GM21825 (cell line): ENCODE measurements around the gene UCHL1.
A peak's percentile ranks its signal among the peaks of the same experiment; 100 is the strongest.

ENCODE experiments used
- ATAC-seq: cut with Tn5 transposase; IDR thresholded peaks from one replicate; pipeline ENCODE4 v1.9.1; 2021; ENCODE audit warnings: mild to moderate bottlenecking, moderate library complexity; ENCODE audit not compliant: unreplicated experiment

UCHL1 gene

DNA sequence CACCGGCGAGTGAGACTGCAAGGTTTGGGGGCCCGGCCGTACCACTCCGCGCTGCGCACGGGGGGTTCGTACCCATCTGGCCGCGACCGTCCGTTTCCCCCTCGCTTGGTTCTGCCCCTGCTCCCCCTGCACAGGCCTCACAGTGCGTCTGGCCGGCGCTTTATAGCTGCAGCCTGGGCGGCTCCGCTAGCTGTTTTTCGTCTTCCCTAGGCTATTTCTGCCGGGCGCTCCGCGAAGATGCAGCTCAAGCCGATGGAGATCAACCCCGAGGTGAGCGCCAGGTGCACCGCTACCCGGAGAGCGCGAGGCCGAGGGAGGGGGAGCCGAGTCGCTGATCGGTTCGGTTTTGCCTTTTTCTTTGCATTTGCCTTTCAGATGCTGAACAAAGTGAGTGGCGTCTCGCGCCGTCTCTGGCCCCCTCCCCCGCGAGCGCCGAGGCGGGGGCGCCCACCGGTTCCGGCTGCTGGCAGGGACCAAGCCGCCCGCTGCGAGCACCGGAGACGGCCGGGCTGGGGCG lies at the start of gene UCHL1:
Gene UCHL1, plus strand, starts transcription at position 189 of the 517 bp plus-strand sequence. Its CDS starts 49 bp downstream, at position 238.
- no peak for ATAC-seq

DNA sequence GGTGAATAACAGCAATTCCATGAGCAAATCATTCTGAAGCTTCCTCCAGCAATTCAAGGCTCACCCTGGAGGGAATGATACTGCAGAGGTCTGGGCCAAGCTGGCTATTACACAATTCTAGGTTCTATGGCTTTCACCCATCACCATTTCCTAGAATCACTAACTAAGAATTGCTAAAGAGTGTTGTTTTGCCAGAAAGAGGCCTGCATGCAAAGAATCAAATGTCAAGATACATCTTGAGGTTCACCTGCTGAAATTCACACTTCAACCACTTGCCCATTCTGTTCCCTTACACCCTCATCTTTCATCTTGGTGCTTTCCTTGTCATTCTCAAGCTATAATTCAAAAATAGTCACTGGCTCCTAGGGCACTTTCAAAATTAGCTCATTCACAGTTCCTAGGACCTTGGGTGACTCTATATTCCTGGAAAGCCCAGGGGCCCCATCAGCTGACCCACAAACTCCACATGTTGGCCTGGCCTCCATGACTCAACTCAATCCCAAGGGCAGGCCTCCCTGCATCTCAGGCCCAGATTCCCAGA lies 49.4 kb upstream of the UCHL1 start:
- no peak for ATAC-seq

DNA sequence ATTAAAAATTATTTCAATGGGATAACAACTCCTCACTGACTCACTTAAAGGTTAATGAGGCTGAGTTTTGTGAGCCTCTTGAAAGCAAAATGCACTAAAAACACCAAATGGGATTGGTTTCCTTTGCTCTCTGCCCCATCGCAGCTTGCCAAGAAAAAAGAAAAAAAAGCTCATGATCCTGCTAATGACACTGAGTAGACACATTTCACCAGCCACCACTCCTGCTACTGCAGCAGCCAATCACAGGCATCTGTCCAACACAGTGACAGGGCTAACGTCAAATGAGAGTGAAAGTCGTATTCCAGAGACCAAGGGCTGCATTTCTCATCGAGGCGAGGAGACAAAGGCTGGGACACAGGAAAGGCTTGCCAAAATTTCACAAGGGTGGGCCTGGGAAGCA lies 47.5 kb upstream of the UCHL1 start:
- ATAC-seq = no peak

DNA sequence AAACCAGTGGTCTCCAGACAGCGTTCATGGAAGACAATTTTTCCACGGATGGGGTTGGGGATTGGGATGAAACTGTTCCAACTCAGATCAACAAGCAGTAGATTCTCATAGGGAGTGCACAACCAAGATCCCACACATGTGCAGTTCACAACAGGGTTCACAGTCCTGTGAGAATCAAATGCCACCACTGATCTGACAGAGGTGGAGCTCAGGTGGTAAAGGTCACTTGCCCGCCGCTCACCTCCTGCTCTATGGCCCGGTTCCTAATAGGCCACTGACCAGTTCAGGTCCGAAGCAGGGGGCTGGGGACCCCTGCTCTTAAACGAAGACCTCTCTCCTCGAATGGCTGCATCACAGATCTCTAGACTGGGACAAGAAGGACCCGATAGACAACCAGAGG lies 46.8 kb upstream of the UCHL1 start:
- ATAC-seq = no peak

DNA sequence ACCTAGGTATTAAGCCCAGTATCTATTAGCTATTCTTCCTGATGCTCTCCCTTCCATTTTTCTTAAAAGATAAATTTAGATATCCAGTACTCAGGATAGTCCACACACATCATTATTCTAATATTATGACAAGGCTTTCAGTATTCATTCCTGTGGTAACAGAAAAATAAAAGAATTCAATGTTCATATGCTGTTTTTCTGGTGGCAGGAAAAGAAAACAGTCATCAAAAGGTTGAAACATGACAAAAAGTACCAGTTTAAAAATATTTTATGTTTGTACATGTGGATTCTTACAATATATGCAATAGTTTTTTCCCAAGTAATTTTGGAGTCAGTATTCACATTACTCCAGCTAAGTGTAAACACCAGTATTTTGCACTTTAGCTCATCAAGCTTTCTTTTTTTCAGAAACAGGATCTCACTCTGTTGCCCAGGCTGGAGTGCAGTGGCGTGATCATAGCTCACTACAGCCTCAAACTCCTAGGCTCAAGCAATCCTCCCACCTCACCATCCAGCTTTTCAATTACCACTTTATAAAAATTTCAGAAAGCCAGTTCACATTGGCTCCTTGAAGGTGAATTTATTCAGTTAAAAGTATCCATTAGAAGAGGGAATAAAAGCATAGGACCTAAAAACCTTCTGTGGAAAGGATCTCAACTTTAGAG lies 44.6 kb upstream of the UCHL1 start:
- no peak for ATAC-seq

DNA sequence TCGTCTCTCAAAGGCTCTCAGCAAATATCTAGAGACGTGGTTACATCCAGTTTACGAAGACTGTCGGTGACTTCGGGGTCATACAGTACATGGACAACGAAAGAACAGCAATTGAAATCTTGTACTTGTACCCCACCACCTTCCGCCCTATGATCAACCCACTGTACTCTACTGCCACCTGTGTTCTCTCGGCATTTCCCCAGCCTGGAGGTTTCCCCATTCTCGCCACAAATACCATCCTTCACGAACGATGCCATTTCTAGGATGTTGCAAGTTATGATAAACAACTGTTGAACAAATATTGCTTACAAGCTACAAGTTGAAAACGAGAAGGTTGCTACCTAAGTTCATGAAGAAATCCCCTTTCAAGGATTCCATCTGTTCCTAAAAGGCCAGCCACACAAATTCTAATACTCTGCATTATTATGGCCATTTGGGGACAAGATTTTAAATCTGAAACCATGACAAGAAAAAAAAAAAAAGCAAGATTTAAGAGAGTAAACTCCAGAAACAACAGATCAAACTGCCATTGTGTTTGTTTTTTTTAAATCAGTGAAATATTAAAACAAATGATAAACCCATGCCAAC lies 44.0 kb upstream of the UCHL1 start:
- no peak for ATAC-seq

DNA sequence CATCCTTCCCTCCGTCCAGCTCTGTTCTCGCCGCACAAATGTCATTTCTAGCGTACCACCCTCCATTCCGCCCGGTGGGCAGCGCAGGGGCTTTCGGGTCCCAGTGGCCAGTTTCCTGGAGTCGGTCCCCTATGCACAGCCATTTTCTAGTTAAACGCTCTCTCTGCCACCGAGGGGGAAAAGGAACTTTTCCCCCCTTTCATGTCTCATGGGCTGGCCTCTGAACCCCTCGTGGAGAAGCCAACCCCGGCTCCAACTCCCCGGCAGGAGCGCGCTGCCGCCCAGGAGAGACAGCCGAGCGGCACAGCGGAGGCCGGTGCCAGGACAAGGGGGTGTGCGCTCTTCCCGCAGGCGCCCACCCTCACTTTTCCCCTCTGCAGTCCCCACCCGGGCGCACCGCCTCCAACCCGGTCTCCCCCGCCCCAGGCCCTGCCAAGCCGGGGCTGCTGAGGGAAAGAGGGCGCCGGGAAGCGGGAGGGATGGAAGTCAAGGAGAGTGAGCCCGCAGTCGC lies 43.0 kb upstream of the UCHL1 start:
- ATAC-seq = peak; percentile 6

DNA sequence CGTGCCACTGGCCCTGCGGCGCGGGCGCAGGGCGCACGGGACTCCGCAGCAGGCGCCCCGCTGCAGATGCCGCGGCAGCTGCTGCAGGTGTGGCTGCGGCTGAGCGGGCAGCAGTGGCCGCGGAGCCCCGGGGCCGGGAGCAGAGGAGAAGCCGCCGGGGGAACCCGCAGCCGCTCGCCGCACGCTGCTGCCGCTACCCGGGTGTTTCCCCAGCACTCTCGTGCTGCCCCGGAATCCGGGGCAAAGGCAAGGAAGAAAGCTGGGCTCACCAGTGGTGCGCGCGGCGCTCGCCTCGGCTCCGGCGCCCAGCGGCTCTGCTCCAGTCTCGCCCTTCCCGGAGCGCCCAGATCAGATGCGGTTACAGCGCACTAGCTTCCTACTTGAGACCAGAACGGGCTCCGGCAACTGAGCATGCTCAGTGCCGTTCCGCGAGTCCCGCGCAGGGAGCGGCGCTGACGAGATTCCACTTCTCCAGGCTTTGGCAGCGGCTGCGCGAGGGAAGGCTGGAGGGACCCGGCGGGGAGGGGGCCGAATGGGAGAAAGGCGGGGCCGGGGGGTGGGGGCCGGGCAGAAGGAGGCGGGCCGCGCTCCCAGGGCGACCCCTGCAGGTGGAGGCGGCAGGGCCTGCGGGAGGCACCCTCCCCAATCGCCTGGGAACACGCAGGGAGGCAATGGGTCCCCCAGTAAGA lies 42.4 kb upstream of the UCHL1 start, which contains the start of gene APBB2:
Gene APBB2, minus strand, starts transcription at position 407 of the 689 bp plus-strand sequence. CDS start 181,288 bp downstream, outside the sequence.
- peak; percentile 56 for ATAC-seq

DNA sequence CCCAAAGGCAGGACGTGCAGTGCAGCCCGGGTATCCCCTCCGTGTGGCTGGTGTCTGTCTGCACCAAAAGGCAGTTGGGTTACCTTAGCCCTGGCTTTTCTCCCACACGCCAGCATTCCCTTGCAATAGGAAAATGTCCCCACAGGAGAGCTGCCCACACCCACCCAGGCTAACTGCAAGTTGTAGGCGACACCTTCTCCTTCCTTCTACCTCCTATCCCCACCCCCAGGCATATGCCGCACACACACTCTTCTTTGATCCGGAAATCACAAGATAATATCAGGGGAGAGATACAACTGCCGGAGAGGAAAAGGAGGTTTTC lies 41.9 kb upstream of the UCHL1 start:
- no peak for ATAC-seq

DNA sequence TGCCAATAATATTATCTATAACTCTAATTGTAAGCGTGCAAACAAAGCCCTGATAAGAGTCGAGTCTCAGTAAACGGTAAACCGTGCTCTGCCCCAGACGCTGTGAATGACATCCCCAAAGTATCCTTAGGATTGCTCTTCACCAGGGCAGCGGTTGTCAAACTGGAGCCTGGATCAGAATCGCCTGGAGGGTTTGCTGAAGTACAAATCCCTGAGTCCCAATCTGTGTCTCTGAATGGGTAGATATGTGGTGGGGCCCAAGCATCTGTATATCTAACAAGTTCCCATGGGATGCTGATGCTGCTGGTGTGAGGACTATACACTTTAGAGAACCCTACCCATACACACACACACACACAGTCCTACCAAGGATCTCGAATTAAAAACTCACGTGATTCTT lies 41.6 kb upstream of the UCHL1 start:
- ATAC-seq = no peak

DNA sequence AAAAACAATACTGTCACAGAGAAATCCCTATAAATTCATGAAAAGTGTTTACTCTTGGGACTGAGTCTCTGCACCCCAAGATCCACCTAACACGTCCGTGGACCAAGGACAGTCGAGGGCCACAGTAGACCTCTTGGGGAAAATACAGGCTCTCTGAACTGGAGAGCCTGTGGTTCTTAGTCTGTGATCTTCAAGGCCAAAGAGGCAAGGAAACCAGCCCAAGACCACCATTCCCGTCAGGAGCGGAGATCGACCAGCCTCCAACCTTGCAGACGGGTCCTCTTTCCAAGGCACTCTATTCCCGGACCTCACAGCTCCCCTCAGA lies 40.8 kb upstream of the UCHL1 start:
- no peak for ATAC-seq

DNA sequence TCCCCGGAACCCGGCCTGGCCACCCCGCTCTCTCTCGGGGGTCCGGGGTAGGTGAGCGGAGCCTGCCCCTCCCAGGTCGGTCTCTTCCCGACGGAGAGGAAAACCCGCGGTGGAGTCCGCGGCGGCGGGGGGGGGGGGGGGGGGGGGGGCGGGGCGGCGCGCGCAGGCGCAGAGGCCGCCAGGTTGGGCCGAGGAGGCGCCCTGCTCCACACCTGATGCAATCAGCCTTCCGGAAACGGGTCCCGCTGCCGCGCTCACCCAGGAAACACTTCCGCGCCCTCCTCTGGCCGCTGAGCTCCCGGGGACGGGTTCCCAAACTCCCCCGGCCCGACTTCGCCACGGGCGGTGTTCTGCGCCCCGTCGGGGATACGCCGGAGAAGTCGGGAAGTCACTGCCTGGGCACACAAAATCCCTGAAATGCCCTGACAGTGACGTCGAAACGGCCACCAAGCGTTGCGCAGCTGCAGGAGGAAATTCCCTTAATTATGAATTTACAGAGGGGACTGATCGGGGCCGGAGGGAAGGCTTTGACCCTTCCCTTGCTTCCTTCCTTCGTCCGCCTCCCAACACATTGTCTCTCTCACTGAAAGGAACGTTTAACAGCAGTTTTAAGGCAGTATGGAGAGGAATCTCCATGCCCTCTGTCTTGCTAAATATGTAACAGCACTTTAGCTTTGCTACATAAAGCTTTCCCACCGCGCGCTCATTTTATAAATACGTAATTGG lies 40.3 kb upstream of the UCHL1 start:
- peak; percentile 43 for ATAC-seq

DNA sequence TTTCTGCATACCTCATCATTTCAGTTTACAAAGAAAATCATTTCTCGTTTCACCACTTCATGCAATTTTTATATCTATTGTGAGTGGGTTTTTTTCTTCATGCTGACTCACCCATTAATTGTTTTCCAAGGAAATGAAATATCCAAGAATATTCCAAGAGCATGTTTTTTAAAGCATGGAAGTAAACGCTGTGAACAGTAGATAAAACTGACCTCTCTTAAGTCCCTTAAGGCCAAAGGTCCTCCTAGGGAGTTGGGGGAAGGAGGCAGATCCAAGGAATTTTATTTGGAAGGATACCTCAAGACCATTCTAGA lies 39.8 kb upstream of the UCHL1 start:
- no peak for ATAC-seq

DNA sequence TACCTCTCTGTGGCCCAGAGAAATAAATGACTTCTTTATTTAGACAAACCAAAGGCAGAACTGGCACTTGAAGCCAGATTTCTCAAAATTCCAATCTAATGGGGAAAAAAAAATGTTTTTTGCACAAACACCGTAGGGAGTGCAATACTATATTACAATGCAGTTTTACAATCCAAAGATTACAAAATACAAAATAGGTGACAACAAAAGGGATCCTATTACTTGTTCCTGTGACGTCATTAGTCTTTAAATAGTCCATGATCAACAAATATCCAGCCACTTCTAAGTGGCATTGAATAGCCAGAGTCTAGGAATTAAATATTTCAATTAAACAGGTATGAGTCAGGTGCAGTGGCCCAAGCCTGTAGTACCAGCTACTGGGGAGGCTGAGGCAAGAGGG lies 39.4 kb upstream of the UCHL1 start:
- ATAC-seq = no peak

DNA sequence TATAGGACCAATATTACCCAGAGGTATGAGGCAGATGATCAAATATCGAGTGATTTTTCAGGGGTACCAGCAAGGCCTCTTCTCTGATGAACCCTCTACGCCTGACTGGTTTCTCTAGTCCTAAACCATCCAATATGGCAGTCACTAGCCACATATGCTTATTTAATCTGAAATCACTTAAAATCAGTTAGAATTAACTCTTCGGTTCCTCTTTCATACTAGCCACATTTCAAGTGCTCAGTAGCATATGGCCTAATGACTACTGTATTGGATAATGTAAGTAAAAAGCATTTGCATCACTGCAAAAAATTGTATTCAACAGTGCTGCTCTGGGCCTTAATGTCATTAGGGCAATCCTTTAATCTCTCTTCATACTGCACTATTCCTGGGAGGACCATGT lies 38.0 kb upstream of the UCHL1 start:
- ATAC-seq = no peak

DNA sequence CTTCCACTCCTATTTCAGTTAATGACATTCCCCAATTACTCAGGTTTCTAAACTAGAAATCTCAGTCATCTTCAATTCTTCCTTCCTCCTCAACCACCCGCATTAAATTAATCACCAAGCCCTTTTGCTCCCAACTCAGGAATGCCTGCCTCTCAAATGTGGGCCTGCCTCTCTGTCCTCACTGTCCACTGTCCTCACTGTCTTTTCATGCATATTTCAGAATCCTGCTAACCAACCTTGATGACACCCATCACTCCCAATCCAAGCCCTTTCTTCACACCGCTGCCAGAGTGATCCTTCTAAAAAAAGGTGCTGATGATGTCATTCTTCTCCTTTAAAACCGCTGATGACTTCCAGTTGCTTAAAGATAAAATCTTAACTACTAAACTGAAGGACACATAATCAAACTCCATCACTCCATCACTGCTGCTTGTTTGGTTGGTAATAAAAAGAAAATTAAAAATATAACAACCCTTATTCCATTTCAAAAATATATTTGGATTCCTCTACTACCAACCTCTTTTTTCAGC lies 37.2 kb upstream of the UCHL1 start:
- ATAC-seq = no peak

DNA sequence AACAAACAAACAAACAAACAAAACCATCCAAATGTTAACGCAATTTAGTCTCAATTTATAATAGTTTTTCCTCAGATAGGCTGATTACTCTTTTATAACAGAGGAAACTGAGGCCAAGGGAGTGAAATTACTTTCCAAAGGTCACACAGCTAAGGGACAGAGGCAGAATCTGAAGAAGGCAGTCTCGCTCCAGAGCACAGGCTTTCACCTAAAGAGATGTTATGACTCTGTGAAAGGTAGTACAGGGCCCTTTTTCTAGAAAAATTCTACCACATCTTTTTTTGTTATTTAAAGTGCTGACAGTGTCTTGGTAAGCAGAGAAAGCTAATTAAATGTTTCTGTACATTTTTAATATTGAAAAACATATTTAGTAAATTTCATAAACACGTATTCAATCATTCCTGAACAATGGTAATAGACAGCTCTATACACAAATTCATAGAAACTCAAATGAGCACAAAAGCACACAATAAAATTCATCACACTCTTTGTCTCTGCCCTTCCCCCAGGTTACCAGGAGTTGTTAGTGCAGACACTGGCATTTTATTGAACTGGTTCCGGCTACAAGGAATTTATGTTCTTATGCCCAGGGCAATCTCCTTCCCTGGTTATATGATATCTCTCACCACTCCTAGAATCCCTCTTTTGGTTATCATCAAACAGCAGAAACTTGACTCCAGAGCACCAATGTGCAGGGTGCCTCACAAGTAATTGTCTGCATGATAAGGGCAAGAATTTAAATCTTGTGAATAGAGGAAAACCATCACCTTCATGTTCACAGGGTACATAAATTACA lies 34.7 kb upstream of the UCHL1 start:
- no peak for ATAC-seq

DNA sequence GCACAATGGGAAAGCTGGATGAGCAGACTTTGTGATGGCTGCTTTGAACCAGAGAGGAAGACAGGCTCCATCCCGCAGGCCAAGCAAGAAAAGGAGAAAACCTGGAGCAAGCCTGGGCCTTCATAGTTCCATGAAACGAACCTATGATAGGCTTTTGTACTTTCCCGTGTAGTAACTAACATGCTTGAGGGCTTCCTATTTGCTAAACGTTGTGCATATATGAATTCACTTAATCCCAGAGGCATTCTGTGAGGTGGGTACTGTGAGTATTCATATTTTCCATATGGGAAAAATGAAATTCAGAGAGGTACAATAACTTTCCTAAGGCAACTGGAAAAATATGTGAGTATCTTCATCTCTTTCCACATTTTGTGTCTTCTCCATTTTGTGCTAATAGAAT lies 28.8 kb upstream of the UCHL1 start:
- ATAC-seq = no peak

DNA sequence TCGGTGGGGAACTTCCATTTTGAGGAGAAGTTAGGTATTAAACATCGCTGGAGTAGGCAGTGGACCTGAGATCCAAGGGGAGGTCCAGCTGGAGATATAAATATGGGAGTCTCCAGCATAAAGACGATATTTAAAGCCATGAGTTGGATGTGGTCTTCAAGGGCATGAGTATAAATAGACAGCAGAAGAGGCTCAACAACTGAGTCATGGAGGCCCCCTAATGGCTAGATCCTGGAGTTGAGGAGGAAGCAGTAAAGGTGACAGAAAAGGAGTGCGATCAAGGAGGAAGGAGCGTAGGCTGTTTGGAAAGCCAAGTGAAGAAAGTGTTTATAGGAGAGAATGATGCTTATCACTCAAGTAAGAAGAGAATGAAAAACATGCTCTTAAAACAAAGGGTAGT lies 24.3 kb upstream of the UCHL1 start:
- ATAC-seq = no peak

DNA sequence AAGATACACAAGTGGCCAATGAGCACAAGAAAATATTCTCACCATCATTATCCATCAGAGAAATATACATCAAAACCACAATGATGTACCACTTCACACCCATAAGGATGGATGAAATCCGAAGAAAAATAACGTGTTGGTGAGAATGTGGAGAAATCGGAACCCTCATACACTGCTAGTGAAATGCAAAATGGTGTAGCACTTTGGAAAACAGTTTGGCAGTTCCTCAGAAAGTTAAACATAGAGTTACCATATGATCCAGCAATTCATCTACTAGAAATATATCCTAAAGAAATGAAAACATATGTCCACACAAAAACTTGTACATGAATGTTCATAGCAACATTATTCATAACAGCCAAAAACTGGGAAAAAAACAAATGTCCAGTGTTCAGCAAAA lies 23.9 kb upstream of the UCHL1 start:
- ATAC-seq = no peak
